NCI-H1436 (cell line): Measurements from ENCODE around the gene DYNC1LI1.
A peak's percentile ranks its signal among the peaks of the same experiment; 100 is the strongest.

Experiments used
- DNase-seq: peaks from one replicate; lab custom pipeline; 2025; lab: John Stamatoyannopoulos, UW

DYNC1LI1 gene

DNA sequence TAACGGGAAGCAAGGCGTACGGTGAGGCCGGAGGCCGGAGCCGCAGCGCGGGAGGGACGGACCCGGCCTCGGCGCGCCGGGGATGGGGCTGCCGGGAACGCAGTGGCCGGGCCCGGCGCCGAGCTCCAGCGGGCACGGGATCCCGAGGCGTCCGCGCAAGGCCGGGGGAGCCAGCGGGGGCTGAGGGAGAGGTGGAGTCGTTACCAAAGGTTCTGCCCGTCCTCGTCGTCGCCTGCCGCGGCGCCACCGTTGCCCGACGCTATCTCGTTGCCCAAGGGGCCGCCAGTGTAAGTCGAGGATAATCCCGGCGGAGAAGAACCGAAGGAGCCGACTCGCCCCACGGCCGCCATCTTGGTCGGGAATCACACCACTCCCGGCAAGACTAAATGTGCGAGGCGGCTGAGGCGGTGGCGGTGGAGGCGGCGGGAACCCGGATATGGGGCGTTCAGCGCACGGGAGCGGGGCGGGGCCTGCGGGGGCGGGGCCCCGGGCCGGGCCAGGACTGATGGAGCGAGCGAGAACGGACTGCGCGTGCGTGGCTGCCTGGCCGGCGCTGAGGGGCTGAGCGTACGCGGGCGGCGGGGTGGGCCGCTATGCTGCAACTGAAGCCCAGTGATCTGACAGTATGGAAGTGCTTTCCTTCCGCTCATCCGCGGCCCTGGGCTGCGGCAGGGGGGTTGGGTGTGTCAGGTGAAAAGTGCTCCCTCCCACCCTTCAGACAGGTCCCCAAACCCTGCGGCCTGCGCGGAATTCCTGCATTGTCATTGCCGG lies at the start of gene DYNC1LI1:
TSS of gene DYNC1LI1 (minus strand) at position 438 of the 771 bp plus-strand sequence. CDS start at position 350, 88 bp downstream.
- peak; percentile 72 for DNase-seq

DNA sequence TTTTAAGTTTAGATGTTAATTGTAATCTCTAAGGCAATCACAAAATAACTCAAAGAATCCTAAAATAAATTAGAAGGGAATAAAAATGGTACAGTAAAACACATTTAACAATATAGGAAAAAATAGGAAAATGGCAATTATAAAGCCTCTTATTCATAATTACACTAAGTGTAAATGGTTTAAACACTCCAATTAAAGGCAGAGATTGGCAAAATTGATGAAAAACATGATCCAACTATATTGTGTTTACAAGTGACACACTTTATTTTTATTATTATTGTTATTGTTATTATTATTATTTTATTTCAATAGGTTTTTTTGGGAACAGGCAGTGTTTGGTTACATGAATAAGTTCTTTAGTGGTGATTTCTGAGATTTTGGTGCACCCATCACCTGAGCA lies 48.7 kb upstream of the DYNC1LI1 start:
- DNase-seq = no peak

DNA sequence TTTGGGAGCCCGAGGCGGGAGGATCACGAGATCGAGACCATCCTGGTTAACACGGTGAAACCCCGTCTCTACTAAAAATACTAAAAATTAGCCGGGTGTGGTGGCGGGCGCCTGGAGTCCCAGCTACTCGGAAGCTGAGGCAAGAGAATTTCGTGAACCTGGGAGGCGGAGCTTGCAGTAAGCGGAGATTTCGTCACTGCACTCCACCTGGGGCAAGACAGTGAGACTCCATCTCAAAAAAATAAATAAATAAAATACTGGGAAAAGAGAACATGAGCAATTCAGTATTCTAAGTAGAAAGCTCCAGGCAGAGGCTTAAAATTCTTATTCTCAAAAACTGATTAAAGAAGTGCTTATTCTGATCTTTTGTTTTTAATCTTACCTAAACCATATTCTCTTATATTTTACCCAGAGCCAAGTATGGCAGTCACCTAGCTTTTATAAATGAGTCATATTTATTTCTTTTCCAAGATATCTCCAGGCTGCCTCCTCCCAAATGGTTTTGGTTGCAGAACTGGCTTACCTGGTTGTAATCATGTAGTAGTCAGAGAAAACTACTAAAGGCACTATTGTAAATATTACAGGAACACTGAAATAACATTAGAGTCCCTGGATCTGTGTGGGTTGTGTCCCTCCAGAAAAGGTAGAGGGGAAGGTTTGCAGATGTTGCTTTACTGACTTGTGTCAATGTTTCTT lies 45.8 kb upstream of the DYNC1LI1 start:
- no peak for DNase-seq

DNA sequence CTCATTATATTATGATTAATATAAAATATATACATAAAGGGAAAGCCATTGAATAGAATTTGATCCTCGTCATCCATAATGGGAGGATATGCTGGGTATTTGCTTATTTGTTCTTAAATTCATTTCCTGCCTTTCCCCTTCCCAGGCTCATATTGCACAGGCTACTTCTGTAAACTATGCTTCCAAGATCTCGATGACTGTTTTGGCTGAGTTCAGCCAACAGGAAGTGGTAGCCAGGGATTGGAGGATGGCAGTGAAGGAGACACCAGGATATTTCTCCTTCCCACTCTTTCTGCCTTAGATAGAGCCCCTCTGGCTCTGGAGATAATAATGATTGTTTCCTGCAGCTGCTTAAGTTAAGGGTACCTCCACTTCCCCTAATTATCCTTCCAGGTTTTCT lies 44.3 kb upstream of the DYNC1LI1 start:
- DNase-seq = no peak

DNA sequence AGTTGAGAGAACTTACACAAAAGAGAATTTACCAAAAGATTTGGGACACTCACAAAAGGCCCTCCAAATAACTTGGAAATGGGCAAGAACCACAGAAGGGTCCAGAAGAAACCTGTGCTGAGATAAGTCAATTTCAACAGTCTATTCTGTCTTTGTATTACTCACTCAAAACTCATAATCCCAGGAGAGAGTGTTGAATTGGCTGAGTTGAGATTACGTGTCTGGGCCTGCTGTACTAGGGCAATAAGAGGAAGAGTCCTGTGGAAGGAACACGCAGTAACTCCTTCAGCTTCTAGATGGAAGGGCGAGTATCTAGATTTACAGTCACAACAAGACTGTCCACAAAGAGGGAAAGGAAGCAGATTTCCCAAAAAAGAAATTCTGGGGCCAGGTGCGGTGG lies 42.5 kb upstream of the DYNC1LI1 start:
- no peak for DNase-seq

DNA sequence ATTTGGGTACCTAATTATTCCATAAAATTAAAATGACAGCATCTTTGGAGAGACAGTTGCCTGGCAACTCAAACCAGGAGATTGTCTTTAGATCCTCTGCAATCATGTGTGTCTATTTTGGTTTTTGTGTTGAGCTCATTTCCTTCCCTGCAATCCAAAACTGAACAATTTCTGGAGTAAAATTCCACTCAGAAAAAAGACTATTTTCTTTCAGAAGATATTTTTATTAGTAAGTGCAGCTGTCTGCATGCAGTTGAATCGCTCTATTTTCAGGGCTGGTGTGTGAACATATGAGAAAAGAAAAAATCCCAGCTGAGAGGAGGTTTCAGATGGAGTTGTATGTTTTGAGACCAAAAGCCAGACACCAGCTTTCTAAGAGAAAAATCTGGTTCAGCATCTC lies 41.9 kb upstream of the DYNC1LI1 start:
- DNase-seq = no peak

DNA sequence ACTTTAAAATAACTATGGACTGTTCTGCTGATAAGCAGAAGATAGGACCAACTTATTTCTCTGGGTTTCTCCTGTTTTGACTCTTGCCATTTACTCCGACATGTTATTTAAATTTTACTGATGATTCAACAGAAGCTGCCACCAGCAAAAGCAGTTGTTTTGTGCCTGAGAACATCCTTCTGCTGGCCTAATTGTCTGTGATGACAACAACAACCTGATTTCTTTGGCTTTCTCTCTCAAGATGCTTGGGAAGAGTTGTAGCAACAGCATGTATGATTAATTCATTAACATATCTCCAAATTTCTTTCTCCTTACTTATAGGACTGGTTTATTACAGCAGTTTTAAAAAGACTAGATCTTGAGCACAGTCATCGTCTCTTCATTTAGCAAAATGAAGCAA lies 36.9 kb upstream of the DYNC1LI1 start:
- no peak for DNase-seq

DNA sequence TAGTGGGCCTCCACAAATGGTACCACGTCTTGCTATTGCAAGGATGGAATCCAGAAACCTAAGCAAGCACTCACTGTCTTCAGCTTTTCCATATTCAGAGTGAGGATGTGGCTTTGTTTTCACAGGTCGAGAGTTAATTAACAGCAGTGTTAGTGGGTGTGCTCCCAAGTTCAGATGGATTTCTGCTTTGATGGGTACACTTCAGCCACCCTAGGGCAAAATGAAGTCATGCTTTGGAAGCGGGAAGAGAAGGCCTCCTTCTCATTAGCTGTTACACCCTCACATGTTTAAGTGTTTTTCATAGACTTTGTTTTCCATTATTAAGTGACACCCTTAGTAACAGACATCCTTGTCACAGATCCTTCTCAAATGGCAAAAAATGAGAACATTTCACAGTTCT lies 36.3 kb upstream of the DYNC1LI1 start:
- no peak for DNase-seq

DNA sequence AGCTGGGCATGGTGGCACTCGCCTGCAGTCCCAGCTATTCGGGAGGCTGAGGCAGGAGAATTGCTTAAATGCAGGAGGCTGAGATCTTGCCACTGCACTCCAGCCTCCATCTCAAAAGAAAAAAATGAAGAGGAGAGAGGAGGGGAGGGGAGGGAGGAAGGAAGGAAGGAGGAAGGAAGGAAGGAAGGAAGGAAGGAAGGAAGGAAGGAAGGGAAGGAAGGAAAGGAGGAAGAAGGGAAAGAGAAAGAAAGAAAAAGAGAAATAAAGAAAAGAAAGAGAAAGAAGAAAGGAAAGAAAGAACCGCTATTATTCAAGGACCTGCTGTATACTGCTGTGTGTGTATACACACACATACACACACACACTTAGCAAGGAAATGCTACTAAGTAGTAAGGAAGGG lies 35.6 kb upstream of the DYNC1LI1 start:
- DNase-seq = no peak

DNA sequence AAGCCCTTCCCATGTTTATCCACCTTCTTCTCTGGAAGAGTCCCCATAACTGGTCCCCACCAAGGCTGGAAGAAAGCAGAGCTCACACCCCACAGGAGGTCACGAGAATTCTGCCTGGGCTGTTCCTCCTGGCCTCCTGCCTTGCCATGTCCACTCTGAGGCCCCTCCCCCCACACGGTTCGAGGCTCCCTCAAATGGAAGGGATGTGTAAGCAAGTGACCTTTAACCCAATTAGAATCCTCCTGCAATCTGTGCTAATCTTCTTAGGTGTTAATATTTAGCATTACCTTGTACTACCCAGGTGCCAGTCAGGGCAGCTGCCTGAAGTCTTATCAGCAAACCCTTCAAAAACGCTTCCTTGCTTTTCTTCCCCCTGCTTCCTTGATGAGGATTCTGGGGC lies 32.4 kb upstream of the DYNC1LI1 start:
- no peak for DNase-seq

DNA sequence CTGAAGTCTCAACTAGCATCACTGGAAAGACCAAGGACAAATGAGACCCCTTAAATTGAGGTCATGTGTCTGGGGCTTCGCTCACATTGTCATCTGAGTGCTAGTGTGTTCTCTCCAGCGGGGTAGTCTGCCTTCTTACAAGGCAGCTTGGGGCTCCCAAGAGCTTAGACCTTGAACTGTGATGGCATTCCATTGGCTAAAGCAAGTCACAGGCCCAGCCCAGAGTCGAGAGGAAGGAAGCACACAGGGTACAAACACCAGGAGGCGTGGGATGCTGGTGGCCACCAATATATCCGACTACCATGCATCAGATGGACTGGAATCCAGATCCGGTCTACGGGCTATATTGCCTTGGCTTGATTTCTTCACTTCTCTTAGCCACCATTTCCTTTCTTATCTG lies 31.5 kb upstream of the DYNC1LI1 start:
- no peak for DNase-seq

DNA sequence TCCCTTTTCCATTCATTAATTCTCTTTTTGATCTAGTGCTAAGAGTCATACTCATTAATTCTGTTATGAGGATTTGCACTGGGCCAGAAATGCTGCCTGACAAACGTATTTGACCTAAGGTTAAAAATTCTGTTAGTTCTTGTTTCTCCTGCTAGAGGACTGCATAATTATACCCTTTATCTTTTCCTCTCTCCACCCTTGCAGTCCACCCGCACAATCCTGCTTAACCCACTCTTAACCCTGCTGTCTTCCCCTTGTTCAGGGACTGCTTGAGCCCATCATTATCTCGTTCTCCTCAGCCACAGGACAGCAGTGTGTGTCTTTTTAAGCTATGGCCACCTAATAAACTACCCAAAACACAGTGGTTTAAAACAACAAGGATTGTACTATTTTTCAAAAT lies 31.1 kb upstream of the DYNC1LI1 start:
- DNase-seq = no peak

DNA sequence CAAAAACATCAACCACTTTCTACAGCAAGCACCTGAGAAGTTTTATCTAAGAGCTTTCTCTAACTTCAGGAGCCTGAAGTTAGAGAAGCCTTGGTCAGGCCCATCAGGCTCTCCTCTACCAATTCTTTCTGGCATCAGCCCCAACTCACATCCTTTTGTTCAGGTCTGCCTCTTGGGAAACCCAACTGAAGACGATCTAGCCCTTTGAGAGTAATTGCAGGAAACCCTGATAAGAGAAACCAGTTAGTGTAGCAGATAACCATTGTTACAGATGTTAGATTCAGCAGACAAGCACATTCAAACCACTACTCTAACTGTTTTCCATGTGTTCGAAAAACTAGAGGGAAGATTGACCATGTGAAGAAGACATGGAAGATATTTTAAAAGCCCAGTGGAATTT lies 27.0 kb upstream of the DYNC1LI1 start:
- DNase-seq = no peak

DNA sequence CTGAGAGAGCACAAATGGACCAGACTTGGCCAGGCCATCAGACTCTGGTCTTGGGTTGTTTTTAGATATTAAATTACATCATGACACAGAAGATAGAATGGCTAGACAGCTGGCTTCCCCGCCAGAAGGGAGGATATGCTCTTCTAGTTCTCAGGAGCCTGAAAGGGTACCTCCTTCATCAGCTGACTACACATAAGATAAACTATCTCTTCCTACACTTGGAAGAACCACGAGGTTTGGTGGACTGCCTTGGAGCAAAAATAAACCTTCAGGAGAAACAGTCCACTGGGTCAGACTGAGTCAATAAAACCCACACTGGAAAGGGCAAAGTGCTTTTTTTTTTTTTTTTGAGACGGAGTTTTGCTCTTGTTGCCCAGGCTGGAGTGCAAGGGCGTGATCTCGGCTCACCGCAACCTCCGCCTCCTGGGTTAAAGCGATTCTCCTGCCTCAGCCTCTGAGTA lies 26.3 kb upstream of the DYNC1LI1 start:
- no peak for DNase-seq

DNA sequence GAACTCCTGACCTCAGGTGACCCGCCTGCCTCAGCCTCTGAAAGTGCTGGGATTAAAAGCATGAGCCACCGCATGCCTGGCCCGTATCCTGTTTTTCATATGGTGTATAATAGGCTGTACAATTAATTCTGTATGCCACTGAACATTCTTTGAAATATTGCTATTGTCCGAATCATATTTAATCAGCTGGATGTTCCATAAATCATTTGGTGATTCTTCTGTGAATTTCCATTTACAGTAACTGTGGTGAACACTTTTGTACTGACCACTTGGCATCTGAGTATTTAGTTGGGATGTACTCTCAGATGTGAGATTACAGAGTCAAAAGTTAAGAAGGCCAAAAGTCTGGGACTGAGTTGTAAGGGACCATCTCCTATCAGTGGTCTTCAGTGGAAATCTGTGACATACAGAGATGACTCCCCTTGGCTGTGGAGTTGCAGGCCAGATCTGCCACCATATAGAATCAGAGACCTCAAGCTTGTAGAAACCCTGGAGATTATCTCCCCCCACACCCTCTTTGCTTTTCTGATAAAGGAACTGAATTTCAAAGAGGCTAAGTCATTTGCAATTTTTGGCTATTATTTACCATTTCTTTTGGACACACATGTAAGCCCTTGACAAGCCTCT lies 25.7 kb upstream of the DYNC1LI1 start:
- no peak for DNase-seq

DNA sequence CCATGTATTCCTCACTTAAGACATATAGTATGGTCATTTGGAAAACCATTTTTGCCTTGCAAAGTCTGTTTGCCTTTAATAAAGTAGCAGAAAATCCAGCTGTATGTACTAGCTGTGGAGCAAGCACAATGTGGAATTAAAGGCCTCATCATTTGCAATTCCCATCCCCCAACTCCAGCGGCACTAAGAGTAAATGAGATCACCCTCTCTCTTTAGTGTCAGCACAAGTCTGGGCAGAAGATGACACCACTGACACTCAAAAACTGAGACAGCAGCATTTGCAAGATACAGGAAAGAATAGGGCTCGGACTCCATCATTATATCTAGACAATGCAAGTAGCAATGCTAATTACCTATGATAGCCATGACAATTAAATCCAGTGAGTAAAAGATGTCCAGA lies 24.7 kb upstream of the DYNC1LI1 start:
- DNase-seq = no peak

DNA sequence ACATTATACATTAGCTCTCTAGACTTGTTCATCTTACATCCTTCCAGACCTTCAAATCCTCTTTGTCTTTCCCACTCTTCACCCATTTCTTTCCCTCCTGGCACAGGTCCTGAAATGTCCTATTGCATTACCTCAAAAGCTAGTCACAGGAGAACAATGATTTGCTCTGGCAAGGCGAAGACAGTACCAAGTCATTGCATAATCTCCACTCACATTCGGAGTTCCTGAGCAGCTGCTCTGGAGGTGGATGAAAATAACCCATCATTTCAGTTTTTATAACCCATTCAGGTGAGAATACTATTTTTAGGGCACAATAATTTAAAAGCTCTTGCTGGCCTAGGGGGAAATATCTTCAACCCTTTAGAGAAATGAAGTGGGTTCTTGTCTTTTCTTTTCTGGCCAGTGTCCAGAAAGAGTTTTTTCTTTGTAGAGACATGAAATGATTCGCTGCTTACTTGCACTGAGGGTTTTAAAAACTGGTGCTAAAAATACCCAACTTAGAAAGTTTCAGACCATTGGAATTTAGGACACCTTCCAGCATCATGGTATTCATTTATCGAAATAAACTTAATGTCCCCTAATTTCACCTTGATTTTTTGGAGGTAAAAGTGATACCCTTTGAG lies 23.4 kb upstream of the DYNC1LI1 start:
- no peak for DNase-seq

DNA sequence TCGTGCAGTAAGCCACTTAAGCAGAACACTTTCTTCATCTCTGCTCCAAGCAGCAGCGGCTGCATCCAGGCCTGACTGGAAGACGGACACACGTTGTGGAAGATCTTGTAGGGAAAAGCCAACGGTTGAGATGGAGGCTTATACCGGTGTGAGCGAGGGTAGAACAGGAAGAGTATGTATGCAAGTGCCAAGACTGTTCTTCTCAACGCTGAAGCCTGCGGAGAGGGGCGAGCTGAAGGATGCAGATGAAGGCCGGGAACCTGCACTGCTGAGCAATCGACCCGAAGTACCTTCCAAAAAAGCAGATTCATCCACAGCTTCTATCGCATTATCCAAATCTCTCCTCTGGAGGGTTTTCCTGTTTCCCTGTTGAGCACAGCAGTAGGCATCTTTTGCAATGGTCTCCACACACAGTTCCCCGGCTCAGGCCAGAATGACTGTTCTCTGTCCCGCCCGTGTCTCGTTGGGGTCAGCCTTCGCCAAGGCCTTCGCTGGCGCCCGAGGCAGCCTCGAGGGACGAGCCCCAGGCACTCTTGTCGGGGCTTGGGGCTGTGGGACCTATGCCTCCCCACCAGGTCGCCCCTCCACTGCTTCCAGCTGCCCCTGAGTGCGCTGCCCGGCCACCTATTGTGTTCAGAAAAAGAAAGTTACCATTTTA lies 22.2 kb upstream of the DYNC1LI1 start:
- DNase-seq = no peak

DNA sequence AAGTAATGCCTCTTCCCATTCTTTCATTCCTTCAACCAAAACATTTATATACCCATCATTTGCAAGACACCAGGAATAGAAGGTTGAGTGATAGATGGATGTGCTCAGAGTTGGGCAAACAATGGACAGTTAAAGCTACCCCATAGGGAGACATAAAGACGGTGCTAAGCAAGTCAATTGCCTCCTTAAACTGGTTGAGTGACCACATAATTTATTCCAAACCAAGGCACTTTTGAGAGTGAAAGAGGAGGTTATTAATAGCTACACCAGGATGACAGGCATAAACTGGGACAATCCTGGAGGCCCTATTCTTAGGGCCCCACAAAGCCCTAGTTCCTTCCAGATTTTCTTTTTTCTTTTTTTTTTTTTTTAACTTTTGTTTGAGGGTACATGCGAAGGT lies 21.4 kb upstream of the DYNC1LI1 start:
- DNase-seq = no peak

DNA sequence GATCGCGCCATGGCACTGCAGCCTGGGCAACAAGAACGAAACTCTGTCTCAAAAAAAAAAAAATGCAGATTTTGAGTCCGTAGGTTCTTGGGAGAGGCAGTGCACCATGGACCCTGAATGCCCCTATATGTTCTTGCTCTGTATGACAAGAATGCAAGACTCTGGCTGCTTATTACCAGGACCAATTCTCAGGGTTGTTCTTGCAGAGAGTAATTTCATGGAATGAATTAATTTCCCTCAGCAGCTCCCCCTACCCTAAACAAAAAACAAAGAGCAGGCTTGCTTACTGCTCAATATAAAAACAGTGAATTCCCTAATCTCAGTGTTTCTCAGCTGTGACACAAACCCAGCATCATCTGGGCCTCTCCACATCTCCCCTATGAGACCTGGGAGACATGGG lies 20.5 kb upstream of the DYNC1LI1 start:
- DNase-seq = no peak

DNA sequence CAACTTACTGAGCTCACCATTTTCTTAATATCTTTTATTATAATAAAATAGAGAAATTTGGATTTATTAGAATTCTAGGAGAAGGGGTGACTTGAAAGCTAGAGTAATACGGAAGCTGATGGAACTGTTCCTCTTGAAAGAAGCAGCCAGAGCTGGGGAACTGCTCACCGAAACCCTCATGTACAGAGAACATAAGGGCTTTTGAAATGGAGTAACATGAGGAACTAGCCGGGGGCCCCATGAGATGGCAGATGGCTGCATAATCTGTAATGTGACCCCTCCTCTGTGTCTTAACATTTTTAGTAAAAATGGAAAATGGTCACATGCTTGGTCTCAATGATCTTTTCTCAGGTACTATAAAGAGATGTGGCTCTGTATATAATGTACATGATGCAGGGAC lies 15.7 kb upstream of the DYNC1LI1 start:
- no peak for DNase-seq

DNA sequence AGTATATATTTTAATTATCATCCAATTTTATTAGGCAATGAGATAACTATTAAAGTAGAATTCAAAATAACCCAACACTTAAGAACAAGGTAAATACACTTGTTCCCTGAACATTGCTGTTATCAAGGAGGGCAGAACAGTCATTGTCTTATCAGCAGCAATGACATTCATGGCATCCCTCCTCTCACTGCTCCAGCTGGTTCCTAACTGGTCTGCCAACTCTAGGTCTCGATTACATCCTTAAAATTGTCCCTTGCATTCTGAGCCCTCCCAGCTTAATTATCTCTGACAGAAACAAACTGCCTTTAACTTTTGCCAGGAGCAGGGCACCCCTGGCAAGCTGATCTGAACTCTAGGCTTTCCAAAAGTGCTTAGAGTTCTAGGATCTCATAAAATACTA lies 14.0 kb upstream of the DYNC1LI1 start:
- no peak for DNase-seq
